GM19099 (cell line): ENCODE measurements around the gene RPL12.

Source experiments
- POLR2A ChIP-seq: IDR thresholded peaks from 3 replicates; pipeline ENCODE4 v1.6.1; 2011; ENCODE audit warnings: low read depth; ENCODE audit not compliant: insufficient read length; ENCODE audit errors: extremely low read depth

RPL12 gene

DNA sequence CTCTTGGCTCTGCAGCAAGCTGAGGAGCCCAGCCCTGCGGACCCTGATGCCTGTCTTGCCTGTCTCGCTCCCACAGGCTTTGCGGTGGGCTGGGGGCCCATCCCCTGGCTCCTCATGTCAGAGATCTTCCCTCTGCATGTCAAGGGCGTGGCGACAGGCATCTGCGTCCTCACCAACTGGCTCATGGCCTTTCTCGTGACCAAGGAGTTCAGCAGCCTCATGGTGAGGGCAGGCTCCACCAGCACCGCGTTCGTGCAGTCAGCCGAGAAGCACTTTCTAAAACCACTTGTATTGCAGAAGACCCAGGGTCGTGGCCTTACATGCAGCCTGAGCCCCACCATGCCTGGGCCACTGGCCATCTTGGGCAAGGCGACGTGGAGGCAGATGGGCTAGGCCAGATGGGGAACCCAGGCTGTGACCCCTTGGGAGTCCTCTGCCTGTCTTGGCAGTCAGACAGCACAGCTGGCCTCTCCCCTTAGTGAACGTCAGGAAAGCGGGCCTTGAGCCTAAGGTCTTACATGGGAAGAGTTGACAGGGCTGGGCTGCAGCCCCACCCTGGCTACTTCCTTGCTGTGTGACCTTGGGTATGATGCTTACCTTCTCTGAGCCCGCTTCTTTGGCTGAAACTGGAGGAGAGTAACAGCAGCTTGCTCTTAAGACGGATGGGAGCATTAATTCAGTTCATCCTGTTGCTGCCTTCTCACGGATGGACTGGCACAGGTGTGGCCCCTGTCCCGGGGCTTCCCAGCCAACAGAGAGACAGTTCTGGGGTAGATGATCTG lies 45.7 kb downstream of the RPL12 start:
- TF ChIP-seq POLR2A: no peak

DNA sequence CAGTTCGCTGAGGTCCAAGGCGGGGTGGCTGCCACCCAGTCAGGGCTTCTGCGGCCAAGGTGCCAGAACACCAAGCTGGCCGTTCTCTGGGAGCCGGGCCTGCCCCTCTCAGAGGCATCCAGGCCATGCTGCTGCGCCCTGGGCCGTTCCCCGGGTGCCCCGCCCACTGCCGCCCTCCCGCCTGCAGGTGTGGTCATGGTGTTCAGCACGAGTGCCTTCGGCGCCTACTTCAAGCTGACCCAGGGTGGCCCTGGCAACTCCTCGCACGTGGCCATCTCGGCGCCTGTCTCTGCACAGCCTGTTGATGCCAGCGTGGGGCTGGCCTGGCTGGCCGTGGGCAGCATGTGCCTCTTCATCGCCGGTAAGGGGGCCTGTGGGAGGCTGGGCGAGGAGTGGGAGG lies 46.6 kb downstream of the RPL12 start:
- TF ChIP-seq POLR2A: no peak

DNA sequence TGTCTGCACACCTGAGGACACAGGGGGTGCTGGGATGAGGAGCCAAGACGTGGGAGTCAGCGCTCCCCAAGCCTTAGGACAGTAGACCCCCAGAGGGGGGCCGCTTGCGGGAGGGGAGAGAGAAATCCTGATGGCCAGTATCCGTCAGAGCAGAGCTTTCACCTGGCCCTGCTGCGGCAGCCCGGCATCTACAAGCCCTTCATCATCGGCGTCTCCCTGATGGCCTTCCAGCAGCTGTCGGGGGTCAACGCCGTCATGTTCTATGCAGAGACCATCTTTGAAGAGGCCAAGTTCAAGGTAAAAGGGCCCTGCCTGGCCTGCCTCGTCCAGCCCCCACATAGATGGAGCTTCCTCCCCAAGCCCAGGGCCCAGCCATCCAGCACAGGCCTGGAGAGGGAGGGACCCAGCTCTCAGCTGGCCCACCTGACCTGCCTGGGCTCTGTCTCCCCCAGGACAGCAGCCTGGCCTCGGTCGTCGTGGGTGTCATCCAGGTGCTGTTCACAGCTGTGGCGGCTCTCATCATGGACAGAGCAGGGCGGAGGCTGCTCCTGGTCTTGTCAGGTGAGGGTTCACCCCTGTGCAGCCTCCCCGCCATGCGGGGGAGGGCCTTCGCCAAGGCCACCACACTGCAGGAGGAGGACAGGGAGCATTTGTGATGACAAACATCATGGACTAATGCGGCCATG lies 47.6 kb downstream of the RPL12 start:
- no peak for TF ChIP-seq POLR2A

DNA sequence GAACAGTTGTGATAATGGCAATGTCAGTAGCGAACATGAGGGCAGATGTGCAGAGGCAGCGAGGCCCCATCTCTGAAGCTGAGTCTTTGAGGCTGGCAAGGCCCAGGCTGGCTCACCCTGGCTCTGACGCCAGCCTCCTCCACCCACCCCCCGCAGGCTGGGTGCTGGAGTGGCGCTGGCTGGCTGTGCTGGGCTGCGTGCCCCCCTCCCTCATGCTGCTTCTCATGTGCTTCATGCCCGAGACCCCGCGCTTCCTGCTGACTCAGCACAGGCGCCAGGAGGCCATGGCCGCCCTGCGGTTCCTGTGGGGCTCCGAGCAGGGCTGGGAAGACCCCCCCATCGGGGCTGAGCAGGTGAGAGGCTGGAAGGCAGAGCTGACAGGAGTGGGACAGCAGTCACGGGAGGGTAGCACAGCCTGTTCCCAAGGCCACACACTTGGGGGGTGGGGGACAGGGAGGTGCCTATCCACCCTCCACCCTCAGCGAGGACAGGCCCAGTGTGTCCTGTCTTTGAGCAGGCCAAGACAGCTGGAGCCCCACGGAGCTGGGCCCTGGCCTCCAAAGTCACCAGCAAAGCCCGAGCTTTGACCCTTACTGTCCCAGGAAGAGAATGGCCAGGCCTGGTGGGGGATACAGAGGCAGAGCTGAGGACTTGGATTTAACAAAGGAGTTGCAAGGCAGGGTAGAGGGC lies 48.7 kb downstream of the RPL12 start:
- TF ChIP-seq POLR2A: no peak

DNA sequence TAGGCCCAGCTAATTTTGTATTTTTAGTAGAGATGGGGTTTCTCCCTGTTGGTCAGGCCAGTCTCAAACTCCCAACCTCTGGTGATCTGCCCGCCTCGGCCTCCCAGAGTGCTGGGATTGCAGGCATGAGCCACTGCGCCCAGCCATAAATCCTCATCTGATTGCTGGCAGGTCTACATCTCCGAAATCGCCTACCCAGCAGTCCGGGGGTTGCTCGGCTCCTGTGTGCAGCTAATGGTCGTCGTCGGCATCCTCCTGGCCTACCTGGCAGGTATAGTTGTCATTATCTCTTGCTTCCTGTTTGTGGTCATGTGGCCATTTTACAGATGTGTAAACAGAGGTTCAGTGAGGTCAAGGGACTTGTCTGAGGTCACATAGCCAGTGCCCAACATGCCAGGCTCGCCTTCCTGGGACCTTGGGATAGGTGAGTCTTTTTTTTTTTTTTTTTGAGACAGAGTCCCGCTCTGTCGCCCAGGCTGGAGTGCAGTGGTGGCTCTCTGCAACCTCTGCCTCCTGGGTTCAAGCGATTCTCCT lies 51.4 kb downstream of the RPL12 start:
- TF ChIP-seq POLR2A: no peak

DNA sequence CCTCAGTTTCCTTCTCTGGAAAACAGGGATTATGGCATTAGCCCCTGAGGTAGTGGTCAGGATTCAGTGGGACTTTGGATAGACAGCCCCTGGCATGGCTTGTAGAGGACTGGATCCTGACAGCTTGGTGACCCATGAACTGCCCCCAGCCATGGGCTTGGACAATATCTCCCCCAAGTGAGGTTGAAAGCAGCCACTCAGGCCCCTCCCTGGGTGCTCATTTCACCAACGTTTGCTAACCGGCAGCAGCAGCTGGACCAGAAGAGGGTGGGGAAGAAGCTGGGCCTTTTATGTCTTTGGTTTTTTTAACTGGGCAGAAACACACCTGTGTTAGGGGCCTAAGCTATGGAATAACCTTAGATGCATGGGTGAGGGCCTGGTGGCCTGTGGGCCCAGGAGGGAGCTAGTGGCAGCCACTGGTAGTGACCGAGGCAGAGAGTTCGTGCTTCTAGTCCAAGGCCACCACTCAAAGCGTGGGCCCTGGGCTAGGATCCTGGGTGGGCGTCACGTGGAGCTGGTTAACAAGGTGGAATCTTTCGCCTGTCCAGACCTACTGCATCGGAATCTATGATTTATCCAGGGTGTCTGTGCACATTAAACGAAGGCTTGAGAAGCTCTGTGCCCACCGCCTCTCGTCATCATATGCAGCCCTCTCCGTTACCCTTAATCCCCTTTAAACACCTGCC lies 52.3 kb downstream of the RPL12 start:
- TF ChIP-seq POLR2A: no peak

DNA sequence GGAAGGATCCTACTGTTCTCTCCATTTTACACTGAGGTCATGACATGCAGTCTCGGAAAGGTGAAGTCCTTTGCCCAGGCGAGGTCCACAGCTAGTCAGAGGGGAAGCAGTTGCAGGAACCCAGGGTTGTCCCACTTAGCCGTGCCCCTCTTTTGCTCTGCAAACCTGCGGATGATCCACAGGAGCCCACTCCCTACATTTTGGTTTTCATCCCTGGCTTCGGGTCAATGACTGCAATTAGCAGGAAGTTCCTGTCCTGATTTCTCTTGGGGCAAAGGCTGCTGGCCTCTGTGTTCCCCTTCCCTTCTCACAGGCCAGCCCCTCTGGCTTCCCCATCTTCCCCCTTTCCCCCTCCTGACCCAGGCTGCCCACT lies 52.9 kb downstream of the RPL12 start:
- no peak for TF ChIP-seq POLR2A
